Glomerular visceral epithelial cell (primary cell): ENCODE results near the gene TMTC2.

Experiments used
- DNase-seq: peaks from one replicate; pipeline ENCODE4 v3.0.0-alpha.2; 2016; ENCODE audit errors: extremely low spot score

The TMTC2 gene

GRCh38 chr12:83010169-83010804, 323.6 kb downstream of the TMTC2 start:
- no peak for DNase-seq

GRCh38 chr12:83015390-83016217, 328.9 kb downstream of the TMTC2 start:
- no peak for DNase-seq

DNA sequence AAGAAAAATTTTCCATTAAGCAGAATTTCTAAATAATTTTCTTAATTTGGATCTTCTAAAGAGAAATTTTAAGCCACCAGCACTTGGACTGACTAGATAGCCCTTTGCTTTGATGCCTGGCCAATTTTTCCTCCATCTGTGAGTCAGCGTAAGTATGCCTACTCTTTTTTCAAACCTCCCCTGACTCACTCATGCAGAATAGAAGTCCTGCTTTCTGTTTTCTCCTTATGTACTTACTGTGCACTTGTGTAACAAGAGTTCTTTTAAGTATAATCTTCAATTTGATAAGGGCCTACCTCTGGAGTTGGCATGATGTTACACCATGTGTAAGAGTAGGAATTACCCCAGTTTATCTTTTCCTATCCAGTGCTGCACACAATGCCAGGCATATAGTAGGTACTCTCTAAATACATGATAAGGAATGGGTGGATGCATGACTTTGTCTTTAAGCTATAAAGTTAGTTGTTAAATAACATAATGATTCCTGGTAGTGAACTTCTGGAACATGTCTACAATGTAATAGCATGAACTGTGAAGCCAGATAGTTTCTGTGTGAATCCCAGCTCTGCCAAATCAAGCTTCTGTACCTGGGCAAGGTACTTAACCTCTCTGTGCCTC, 329.6 kb downstream of the TMTC2 start:
- DNase-seq, result peak; percentile 59

GRCh38 chr12:83016991-83017390, 330.3 kb downstream of the TMTC2 start:
- DNase-seq, result no peak

GRCh38 chr12:83018088-83018487, 331.4 kb downstream of the TMTC2 start:
- no peak for DNase-seq

GRCh38 chr12:83027021-83027723, 340.5 kb downstream of the TMTC2 start:
- DNase-seq, result no peak

DNA sequence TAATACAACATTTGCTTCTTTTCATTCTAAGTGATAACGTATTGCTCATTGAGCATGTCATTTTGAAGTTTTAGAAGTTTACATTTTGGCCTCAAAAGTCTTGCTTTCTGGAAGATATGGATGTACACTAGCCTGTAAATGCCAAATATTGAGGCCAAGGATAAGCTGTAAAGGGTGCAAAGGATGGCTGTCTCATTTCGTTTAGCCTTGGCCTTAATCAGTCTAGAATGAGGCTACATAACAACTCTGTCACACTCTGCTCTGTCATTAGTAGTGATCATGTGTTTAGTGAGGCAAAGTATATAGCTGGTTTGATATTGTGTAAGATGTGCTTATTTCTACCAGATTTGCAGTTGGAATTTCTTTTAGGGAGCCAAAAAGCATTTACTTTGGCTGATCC, 344.5 kb downstream of the TMTC2 start:
- DNase-seq, result no peak

- no peak for DNase-seq
These were observed 350.1 kb downstream of the TMTC2 start for GRCh38 chr12:83036847-83037246.

DNA sequence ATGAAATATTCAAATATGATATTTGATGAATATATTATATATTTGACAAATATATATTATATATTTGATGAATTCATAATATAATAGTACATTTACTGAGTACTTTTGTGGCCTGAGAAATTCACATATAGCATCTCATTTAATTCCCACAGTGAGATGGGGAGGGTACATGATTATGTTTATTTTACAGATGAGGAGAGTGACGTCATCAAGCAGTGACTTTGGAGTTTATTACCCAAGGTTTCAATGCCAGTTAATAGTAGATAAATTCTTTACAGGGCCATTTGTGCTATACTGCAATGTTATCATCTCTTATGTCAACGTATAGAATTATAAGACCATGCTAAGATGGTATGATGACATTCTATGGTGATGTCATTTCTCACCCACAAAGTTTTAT, 352.7 kb downstream of the TMTC2 start:
- no peak for DNase-seq

- no peak for DNase-seq
These were observed 353.6 kb downstream of the TMTC2 start for GRCh38 chr12:83040339-83040738.

GRCh38 chr12:83040991-83041390, 354.3 kb downstream of the TMTC2 start:
- DNase-seq, result no peak

DNA sequence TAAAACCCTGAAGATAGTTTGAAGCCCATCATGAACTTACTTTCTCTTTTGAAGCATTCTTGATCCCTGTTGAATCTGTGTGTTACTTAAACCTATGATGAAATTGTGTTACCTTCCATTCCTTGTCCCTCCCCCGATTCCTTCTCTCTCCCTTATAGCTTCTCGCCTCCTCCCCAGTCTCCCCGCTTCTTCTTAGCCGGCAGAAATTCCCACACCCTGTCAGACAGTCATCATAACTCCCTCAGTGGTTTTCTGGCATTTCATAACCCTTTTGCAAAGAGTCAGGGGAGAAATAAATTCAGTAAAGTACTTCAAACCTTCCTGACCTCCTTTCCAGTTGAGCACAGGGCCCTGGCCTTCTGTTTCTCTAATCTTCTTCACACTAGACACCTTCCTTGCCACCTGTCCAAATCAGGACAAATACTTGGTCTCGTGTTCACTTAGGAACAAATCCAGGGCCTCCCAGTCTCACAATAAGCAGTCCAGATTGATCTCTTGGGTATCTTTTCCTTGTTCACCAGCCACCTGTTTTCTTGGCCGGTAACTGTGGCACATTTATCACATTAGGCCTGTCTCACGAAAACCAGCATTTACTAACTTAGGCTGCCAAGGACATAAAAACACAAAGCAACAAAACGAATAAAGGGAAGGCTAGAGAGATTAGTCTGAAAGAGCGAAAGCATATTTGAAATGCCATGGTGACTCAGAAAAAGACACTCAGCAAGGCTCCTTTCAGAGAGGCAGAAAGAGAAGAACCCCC, 355.9 kb downstream of the TMTC2 start:
- no peak for DNase-seq

DNA sequence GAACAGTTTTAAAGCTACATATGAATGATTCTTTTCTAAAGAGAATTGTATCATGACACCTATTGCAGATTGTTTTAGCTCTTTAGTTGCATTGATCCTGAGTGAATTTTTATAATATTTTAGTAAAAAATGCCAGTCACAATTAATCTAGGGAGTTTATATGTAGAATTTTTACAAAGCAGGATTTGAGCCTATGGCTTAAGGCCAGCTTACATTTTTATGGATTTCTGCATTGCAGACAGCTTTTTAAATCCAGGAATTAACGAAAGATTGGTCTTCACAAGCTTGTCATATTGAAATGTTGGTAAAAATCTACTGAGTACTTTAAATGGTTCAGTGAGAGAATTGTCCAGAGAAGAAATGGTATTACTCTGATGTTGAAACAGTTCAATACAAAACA, 358.0 kb downstream of the TMTC2 start:
- DNase-seq, result no peak

DNA sequence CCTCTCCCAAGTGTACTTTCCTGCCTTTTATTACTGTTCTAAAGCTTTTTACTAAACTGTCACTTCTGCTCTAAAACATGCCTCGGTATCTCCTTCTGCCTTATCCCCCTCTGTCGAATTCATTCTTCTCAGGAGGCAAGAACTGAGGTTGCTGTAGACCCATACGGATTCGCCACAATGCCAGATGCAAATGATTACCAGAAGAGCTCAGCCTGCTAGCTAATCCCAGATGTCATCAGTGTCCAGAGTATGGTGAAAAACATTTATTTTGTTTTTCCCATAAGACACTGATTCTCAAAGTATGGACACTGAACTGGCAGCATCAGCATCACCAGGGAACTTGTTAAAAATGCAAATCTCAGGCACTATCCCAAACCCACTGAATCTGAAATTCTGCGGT, 359.3 kb downstream of the TMTC2 start:
- DNase-seq, result no peak

DNA sequence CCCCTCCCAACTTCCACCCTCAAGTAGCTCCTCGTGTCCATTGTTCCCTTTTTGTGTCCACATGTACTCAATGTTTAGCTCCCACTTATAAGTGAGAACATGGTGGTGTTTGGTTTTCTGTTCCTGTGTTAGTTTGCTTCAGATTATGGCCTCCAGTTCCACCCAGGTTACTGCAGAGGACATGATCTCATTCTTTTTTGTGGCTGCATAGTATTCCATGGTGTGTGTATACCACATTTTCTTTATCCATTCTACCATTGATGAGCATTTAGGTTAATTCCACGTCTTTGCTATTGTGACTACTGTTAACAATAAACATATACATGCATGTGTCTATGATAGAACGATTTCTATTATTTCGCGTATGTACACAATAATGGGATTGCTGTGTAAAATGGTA, 362.6 kb downstream of the TMTC2 start:
- no peak for DNase-seq

- DNase-seq, result no peak
These were observed 366.3 kb downstream of the TMTC2 start for GRCh38 chr12:83052890-83053541.

GRCh38 chr12:83057436-83057835, 370.7 kb downstream of the TMTC2 start:
- no peak for DNase-seq

GRCh38 chr12:83059107-83059506, 372.4 kb downstream of the TMTC2 start:
- no peak for DNase-seq

- DNase-seq, result no peak
These were observed 378.9 kb downstream of the TMTC2 start for GRCh38 chr12:83065562-83065961.

- no peak for DNase-seq
These were observed 381.3 kb downstream of the TMTC2 start for GRCh38 chr12:83067981-83068380.

- DNase-seq, result no peak
These were observed 387.7 kb downstream of the TMTC2 start for GRCh38 chr12:83074358-83074894.
